Frontal cortex (tissue), 4 donors: ENCODE results near the gene SNAI3. TPM values are rescaled to one million over a fixed set of nuclear protein-coding genes. Genes with fewer than 3 reads are reported as not detected.

Source experiments
- DNase-seq, 2 donors: peaks; one replicate each; pipeline ENCODE4 v3.0.0; 2012; ENCODE audit warnings: low spot score in 2 of 2
- FAIRE-seq: peaks from 2 replicates; lab custom pipeline; 2012; peaks lifted over from hg19 to GRCh38; lab: Jason Lieb, UNC
- total RNA-seq: library from RNA; depleted of rRNA; stranded (reverse); fragments of >200 nt; gene quantifications from one replicate; pipeline ENCODE4 v1.2.3, GENCODE V29; 2014
- donor health status: control.
- donor health status: control.
- donor health status: control.

Gene SNAI3
- total RNA-seq, 1 donor from 2014 or later, result not detected

GRCh38 chr16:88721815-88722755 lies 35.8 kb upstream of the SNAI3 start:
- DNase-seq, result no peak
- FAIRE-seq, result no peak

- DNase-seq (no peak), FAIRE-seq (no peak)
Measured at GRCh38 chr16:88721236-88721635, 34.9 kb upstream of the SNAI3 start.

- no peak for FAIRE-seq
- DNase-seq, result no peak
Measured at GRCh38 chr16:88720396-88720970, 34.2 kb upstream of the SNAI3 start.

GRCh38 chr16:88719933-88720296 lies 33.6 kb upstream of the SNAI3 start:
- DNase-seq (no peak), FAIRE-seq (no peak)

GRCh38 chr16:88719267-88719932 lies 33.1 kb upstream of the SNAI3 start:
- FAIRE-seq (no peak), DNase-seq (peak; percentile 84 to 85)

DNA sequence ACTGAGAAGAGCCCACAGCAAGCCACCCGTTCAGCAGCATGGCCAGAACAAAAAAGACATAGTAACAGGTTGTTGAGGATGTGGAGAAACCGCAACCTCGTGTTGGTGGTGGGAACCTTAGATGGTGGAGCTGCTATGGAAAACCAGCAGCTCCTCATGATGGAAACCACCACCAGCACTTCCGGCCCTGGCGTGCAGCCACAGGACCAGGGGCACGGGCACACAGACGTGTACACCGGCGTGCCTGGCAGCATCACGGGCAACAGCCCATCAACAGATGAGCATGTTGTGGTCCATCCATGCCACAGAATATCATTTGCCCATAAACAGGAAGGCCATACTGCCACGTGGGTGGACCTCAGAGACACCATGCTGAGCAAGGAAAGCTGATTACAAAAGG lies 31.9 kb upstream of the SNAI3 start:
- FAIRE-seq (no peak), DNase-seq (no peak)

DNA sequence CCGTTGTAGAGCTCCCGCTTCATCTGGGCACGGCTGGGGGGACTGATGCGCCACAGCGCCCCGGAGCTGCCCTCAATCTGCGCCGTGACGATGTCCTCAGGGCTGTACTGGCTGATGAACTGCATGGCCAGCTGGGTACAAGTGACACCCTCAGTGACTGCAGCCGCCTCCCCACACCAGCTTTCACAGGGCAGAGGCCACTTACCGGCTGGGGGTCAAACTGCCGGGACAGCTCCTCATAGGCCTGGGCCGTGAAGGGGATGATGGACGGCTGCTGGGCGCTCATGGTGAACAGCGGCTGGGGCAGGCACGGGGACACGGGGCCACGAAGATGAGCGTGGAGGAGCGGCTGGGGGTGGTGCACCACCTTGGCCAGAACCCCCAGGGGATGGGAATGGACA lies 30.3 kb upstream of the SNAI3 start:
- FAIRE-seq (no peak), DNase-seq (no peak)

DNA sequence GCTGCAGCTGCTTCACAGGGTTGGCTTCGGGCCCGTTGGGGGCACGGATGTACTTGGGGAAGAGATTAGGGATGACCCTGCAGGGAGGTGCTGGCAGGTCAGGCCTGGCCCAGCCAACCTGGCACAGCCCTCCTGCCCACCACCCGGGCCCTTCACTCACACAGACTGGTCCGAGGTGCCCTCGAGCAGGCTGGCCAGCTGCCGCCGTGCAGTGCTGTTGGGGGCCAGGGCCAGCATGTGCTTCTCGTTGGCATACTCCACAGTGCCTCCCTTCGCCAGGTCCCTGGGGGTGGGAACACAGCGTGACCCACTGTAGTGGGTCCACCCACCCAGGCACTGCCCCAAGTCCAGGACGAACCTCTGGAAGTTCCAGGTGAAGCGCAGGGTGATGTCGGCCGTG lies 29.9 kb upstream of the SNAI3 start:
- no peak for DNase-seq
- no peak for FAIRE-seq

- no peak for DNase-seq
- FAIRE-seq, result no peak
Measured at GRCh38 chr16:88715312-88716190, 29.2 kb upstream of the SNAI3 start.

- no peak for DNase-seq
- no peak for FAIRE-seq
Measured at GRCh38 chr16:88714420-88715302, 28.4 kb upstream of the SNAI3 start.

- no peak for DNase-seq
- no peak for FAIRE-seq
Measured at GRCh38 chr16:88713568-88714419, 27.5 kb upstream of the SNAI3 start.

GRCh38 chr16:88713054-88713453 lies 26.7 kb upstream of the SNAI3 start:
- DNase-seq (no peak), FAIRE-seq (no peak)

DNA sequence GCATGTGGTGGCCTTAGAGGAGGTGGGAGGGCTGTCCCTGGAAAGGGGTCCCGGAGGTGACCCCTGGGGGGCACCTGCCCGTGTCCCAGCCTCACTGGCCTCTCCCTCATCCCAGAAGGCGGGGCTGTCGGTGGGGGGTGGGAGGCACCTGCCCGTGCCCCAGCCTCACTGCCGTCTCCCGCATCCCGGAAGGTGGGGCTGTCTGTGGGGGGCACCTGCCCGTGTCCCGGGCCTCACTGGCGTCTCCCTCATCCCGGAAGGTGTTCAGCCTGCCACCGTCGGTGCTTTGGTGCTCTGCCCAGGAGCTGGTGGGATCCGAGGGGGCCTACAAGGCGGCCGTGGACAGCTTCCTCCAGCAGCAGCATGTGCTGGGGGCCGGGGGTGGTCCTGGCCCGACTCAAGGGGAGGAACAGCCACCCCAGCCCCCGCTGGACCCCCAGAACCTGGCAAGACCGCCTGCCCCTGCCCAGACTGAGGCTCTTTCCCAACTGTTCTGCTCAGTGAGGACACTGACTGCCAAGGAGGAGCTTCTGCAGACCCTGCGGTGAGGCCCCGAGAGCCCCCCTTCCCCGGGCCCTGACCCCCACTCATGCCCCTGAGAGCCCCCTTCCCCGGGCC lies 26.2 kb upstream of the SNAI3 start:
- no peak for DNase-seq
- FAIRE-seq, result no peak

DNA sequence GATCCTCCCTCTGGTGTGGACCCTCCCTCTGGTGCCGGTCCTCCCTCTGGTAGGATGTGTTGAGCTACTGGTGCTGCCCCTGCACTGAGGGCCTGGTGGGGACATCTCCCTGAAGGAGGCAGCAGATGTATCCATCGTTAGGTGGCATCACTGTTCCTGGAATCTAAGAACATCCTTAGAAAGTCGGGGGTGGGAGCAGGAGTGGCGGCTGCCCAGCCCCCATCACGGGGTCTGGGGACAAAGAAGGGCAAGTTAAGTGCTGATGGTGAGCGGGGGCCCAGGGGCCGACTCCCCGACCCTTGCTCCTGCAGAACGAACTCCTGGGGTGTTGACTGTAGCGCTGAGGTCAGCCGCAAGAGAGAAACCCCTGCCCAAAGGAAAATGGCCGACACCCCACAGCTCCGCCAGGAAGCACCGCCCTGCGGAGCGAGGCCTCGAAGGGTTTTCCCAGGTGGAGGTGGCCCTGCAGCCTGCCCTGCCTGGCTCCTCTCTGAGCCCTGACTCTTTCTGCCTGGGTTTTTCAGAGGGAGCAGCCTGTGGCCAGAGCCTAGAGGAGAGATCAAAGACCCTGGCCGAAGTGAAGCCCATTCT lies 25.5 kb upstream of the SNAI3 start:
- DNase-seq (no peak), FAIRE-seq (no peak)

DNA sequence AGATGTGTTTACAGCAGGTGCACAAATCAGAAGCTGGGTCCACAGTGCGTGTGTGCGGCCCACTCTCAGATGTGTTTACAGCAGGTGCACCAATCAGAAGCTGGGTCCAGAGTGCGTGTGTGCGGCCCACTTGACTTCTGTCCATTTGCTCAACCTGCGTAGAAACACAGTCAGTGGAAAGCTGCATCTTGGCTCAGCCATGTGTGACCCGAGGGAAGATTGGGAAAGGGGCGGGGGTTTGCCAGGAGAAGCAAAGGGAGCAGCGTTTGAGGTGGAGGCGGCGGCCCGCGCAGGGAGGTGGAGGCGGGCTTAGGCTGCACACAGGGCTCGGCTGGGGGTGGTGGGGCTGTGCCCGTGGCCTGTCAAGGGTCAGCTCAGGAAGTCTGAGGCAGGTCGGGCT lies 24.2 kb upstream of the SNAI3 start:
- FAIRE-seq (no peak), DNase-seq (no peak)

DNA sequence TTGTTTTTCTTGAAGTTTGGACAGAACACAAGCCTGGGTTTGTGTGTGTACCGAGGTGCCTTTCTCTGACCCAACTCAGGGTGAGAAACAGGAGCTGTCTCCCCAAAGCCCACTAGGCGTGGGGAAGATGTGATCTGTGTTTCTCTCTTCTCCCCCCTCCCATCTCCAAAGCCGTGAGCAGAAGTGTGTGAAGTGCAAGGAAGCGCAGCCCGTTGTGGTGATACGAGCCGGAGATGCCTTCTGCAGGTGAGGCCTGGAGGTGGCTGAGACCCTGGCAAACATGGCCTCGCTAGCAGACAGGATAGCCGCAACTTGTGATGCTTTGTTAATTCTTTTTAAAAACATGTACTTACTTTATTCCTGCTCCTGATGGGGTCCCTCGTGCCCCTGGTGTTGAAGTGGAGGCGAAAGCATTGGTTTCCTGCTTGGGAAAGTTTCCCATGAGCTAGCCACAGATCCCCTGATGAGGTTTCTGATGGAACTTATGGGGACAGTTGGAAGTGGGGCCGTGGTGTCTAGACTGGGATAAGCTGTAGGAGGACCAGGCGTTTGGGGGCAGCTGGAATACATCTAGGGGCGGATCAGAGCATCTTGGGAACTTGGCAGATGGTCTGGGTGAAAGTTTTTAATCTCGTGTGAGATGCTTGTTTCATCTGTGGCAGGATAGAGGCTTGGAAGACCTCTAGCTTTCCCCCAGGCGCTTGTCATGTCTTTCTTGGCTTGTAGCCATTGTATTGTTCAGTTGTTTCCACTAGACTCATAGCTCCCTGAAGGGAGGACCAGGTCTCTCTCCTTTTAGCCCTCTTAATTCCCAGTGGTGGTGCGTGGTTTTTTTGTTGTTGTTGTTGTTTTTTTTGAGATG lies 20.9 kb upstream of the SNAI3 start:
- FAIRE-seq (no peak), DNase-seq (no peak)
